NT2/D1 (cell line): Measurements from ENCODE around the gene CDC6.

Source experiments
- DNase-seq: peaks from one replicate; pipeline ENCODE4 v3.0.0-alpha.2; 2011; ENCODE audit warnings: low read depth, low spot score
- H3K27me3 ChIP-seq: 2 replicates; pipeline ENCODE4 v1.6.0; 2011; ENCODE audit warnings: mild to moderate bottlenecking; ENCODE audit not compliant: insufficient read length, insufficient read depth
- H3K36me3 ChIP-seq: 2 replicates; pipeline ENCODE4 v1.6.1; 2011; ENCODE audit warnings: mild to moderate bottlenecking, low read length, mixed read lengths; ENCODE audit not compliant: insufficient read depth, insufficient read length
- H3K4me1 ChIP-seq: 2 replicates; pipeline ENCODE4 v1.5.1; 2011; ENCODE audit not compliant: insufficient read depth, insufficient read length
- H3K4me3 ChIP-seq: 2 replicates; pipeline ENCODE4 v1.5.1; 2011; ENCODE audit warnings: low read depth; ENCODE audit not compliant: insufficient read length
- H3K9ac ChIP-seq: 2 replicates; pipeline ENCODE4 v1.6.0; 2011; ENCODE audit warnings: low read depth; ENCODE audit not compliant: insufficient read length
- H3K9me3 ChIP-seq: 2 replicates; pipeline ENCODE4 v1.5.1; 2011; ENCODE audit warnings: mild to moderate bottlenecking, low read length; ENCODE audit not compliant: insufficient read depth
- SUZ12 ChIP-seq: IDR thresholded peaks from 2 replicates; pipeline ENCODE4 v1.6.1; 2011; ENCODE audit not compliant: insufficient read length, insufficient read depth; ENCODE audit errors: extremely low read depth
- YY1 ChIP-seq: IDR thresholded peaks from 2 replicates; pipeline ENCODE4 v1.6.1; 2011; ENCODE audit not compliant: insufficient read length, insufficient read depth
- ZNF274 ChIP-seq: IDR thresholded peaks from 2 replicates; pipeline ENCODE4 v1.6.1; 2011; ENCODE audit warnings: mild to moderate bottlenecking, low read depth, low read length

Gene CDC6

GRCh38 chr17:40333781-40334448 lies 46.2 kb downstream of the CDC6 start:
- Histone ChIP-seq H3K9ac (no peak overlapping the region), H3K9me3 (no peaks in the 10 kb centered on the region), H3K27me3 (peaks cover 16% of the 10 kb centered on the region), H3K4me3 (no peak overlapping the region), H3K4me1 (peaks cover 21% of the 10 kb centered on the region), H3K36me3 (peaks cover 40% of the 10 kb centered on the region)
- no peak for TF ChIP-seq ZNF274
- no peak for TF ChIP-seq SUZ12
- no peak for TF ChIP-seq YY1
- DNase-seq: no peak

GRCh38 chr17:40335620-40336019 lies 47.9 kb downstream of the CDC6 start:
- TF ChIP-seq ZNF274: no peak
- no peak for TF ChIP-seq YY1
- TF ChIP-seq SUZ12: no peak
- peaks cover 12% of the 10 kb centered on the region for H3K4me1 ChIP-seq
- H3K9me3 ChIP-seq: no peaks in the 10 kb centered on the region
- no peak for DNase-seq
- peaks cover 33% of the 10 kb centered on the region for H3K27me3 ChIP-seq
- no peak overlapping the region for H3K9ac ChIP-seq
- no peak overlapping the region for H3K4me3 ChIP-seq
- peaks cover 48% of the 10 kb centered on the region for H3K36me3 ChIP-seq

GRCh38 chr17:40337351-40337750 lies 49.7 kb downstream of the CDC6 start:
- TF ChIP-seq ZNF274: no peak
- TF ChIP-seq YY1: no peak
- no peak for TF ChIP-seq SUZ12
- Histone ChIP-seq H3K4me3 (no peak overlapping the region), H3K36me3 (peaks cover 31% of the 10 kb centered on the region), H3K27me3 (peaks cover 42% of the 10 kb centered on the region), H3K4me1 (peaks cover 10% of the 10 kb centered on the region), H3K9me3 (no peaks in the 10 kb centered on the region), H3K9ac (no peak overlapping the region)
- no peak for DNase-seq

GRCh38 chr17:40338058-40338457 lies 50.4 kb downstream of the CDC6 start:
- DNase-seq: no peak
- Histone ChIP-seq H3K9me3 (no peaks in the 10 kb centered on the region), H3K27me3 (peaks cover 49% of the 10 kb centered on the region), H3K36me3 (peaks cover 27% of the 10 kb centered on the region), H3K4me3 (no peak overlapping the region), H3K4me1 (peaks cover 17% of the 10 kb centered on the region), H3K9ac (no peak overlapping the region)
- TF ChIP-seq ZNF274 (no peak), YY1 (no peak), SUZ12 (no peak)

GRCh38 chr17:40338941-40339649 lies 51.4 kb downstream of the CDC6 start:
- Histone ChIP-seq H3K9ac (no peak overlapping the region), H3K36me3 (peaks cover 25% of the 10 kb centered on the region), H3K4me1 (peaks cover 24% of the 10 kb centered on the region), H3K9me3 (no peaks in the 10 kb centered on the region), H3K27me3 (peaks cover 60% of the 10 kb centered on the region), H3K4me3 (no peak overlapping the region)
- TF ChIP-seq YY1 (no peak), SUZ12 (no peak), ZNF274 (no peak)
- no peak for DNase-seq

- H3K36me3 ChIP-seq: peaks cover 25% of the 10 kb centered on the region
- peaks cover 72% of the 10 kb centered on the region for H3K27me3 ChIP-seq
- TF ChIP-seq YY1 (no peak), ZNF274 (no peak)
- no peak overlapping the region for H3K9ac ChIP-seq
- DNase-seq: no peak
- H3K4me1 ChIP-seq: peaks cover 29% of the 10 kb centered on the region
- no peaks in the 10 kb centered on the region for H3K9me3 ChIP-seq
- H3K4me3 ChIP-seq: no peak overlapping the region
Observed at GRCh38 chr17:40340327-40340726, 52.6 kb downstream of the CDC6 start.

- Histone ChIP-seq H3K9ac (peak overlapping the region; percentile 75), H3K36me3 (peaks cover 25% of the 10 kb centered on the region), H3K9me3 (no peaks in the 10 kb centered on the region), H3K27me3 (peaks cover 74% of the 10 kb centered on the region), H3K4me3 (peak overlapping the region; percentile 53), H3K4me1 (peaks cover 33% of the 10 kb centered on the region)
- DNase-seq: no peak
- no peak for TF ChIP-seq ZNF274
- TF ChIP-seq SUZ12: no peak
- TF ChIP-seq YY1: no peak
Observed at GRCh38 chr17:40340880-40341807, 53.5 kb downstream of the CDC6 start.
